Measurements from ENCODE around the gene DENND1A. TPM values are rescaled to one million over a fixed set of nuclear protein-coding genes. Genes with fewer than 3 reads are reported as not detected.

The DENND1A gene
- total and polyA plus RNA-seq, 2 of the 13 experiments (the other 11 are each of a cell fraction or from before 2014, with no cell fraction given): 14.8 to 30.1 TPM

DNA sequence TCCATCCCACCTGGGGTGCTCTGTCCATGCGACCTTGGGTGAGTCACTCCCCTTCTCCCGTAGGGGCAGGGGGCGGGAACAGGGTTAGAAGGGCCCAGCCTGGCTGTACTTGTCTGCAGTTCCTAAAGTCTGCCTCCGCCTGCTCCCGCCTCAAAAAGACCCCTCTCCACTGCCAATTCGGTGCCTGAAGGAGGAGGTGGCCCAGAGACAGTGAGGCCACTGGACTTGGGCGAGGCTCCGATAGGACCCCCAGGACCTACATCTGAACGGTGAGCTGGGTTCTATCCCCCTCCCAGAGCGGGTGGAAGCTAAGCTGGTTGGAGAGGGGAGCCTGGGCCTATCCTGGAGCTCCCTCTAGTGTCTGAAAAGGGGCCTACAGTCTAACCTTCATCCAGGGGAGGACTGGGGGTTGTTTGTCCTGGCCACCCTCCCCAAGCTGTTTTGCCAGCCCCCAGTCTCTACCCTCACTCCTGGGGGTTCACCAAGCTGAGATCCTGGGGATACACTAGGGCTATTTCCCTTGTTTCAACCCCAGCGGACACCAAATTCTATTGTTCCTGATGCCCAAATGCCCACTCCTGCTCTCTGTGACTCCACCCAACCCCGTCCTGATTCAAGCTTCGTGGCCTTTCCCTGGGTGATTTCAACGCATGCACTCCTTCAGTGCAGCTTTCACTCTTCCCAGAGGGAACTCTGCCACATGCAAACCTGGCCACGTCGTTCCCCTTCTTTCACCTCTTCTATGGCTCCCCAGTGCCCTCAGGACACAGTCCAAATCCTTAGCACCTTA is 580.0 kb downstream of the DENND1A start (continued):
- TF ChIP-seq WIZ (CRISPR knock-in tag; IDR thresholded peaks at IDR 0.05) (no peak), PHF8 (CRISPR knock-in tag; IDR thresholded peaks at IDR 0.05) (0 out of 2 replicates have a peak, but pooled peaks have one; percentile 22), STAG1 (CRISPR knock-in tag; IDR thresholded peaks at IDR 0.05) (peak; percentile 95), RELA (CRISPR knock-in tag; IDR thresholded peaks at IDR 0.05) (no peak), KAT7 (CRISPR knock-in tag; IDR thresholded peaks at IDR 0.05; ENCODE audit: borderline replicate concordance) (no peak), IKZF1 (IDR thresholded peaks at IDR 0.05) (no peak), GATAD2A (CRISPR knock-in tag; IDR thresholded peaks at IDR 0.05) (0 out of 2 replicates have a peak, but pooled peaks have one; percentile 10), FOSL2 (CRISPR knock-in tag; IDR thresholded peaks at IDR 0.05) (peak; percentile 74), PAWR (CRISPR knock-in tag; IDR thresholded peaks at IDR 0.05; ENCODE audit: borderline replicate concordance) (no peak), ZNF333 (CRISPR knock-in tag; IDR thresholded peaks at IDR 0.05; ENCODE audit: borderline replicate concordance) (no peak), TCF7L2 (IDR thresholded peaks at IDR 0.05; ENCODE audit: low read depth, low read length) (no peak), ZNF782 (CRISPR knock-in tag; IDR thresholded peaks at IDR 0.05; ENCODE audit: borderline replicate concordance) (no peak)
- TF ChIP-seq, protein P1, sequence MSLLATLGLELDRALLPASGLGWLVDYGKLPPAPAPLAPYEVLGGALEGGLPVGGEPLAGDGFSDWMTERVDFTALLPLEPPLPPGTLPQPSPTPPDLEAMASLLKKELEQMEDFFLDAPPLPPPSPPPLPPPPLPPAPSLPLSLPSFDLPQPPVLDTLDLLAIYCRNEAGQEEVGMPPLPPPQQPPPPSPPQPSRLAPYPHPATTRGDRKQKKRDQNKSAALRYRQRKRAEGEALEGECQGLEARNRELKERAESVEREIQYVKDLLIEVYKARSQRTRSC (CRISPR knock-in tag; IDR thresholded peaks at IDR 0.05; ENCODE audit: low read depth): no peak
- TF ChIP-seq, protein P2, sequence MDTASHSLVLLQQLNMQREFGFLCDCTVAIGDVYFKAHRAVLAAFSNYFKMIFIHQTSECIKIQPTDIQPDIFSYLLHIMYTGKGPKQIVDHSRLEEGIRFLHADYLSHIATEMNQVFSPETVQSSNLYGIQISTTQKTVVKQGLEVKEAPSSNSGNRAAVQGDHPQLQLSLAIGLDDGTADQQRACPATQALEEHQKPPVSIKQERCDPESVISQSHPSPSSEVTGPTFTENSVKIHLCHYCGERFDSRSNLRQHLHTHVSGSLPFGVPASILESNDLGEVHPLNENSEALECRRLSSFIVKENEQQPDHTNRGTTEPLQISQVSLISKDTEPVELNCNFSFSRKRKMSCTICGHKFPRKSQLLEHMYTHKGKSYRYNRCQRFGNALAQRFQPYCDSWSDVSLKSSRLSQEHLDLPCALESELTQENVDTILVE (CRISPR knock-in tag; IDR thresholded peaks at IDR 0.05): 0 out of 2 replicates have a peak, but pooled peaks have one; percentile 22
- TF ChIP-seq, protein P3, sequence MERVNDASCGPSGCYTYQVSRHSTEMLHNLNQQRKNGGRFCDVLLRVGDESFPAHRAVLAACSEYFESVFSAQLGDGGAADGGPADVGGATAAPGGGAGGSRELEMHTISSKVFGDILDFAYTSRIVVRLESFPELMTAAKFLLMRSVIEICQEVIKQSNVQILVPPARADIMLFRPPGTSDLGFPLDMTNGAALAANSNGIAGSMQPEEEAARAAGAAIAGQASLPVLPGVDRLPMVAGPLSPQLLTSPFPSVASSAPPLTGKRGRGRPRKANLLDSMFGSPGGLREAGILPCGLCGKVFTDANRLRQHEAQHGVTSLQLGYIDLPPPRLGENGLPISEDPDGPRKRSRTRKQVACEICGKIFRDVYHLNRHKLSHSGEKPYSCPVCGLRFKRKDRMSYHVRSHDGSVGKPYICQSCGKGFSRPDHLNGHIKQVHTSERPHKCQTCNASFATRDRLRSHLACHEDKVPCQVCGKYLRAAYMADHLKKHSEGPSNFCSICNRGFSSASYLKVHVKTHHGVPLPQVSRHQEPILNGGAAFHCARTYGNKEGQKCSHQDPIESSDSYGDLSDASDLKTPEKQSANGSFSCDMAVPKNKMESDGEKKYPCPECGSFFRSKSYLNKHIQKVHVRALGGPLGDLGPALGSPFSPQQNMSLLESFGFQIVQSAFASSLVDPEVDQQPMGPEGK (CRISPR knock-in tag; IDR thresholded peaks at IDR 0.05): peak; percentile 70; the same call in 1 of the 2 replicates
- TF ChIP-seq, protein P4, sequence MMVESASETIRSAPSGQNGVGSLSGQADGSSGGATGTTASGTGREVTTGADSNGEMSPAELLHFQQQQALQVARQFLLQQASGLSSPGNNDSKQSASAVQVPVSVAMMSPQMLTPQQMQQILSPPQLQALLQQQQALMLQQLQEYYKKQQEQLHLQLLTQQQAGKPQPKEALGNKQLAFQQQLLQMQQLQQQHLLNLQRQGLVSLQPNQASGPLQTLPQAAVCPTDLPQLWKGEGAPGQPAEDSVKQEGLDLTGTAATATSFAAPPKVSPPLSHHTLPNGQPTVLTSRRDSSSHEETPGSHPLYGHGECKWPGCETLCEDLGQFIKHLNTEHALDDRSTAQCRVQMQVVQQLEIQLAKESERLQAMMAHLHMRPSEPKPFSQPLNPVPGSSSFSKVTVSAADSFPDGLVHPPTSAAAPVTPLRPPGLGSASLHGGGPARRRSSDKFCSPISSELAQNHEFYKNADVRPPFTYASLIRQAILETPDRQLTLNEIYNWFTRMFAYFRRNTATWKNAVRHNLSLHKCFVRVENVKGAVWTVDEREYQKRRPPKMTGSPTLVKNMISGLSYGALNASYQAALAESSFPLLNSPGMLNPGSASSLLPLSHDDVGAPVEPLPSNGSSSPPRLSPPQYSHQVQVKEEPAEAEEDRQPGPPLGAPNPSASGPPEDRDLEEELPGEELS (CRISPR knock-in tag; IDR thresholded peaks at IDR 0.05): no peak
- TF ChIP-seq, protein P5, sequence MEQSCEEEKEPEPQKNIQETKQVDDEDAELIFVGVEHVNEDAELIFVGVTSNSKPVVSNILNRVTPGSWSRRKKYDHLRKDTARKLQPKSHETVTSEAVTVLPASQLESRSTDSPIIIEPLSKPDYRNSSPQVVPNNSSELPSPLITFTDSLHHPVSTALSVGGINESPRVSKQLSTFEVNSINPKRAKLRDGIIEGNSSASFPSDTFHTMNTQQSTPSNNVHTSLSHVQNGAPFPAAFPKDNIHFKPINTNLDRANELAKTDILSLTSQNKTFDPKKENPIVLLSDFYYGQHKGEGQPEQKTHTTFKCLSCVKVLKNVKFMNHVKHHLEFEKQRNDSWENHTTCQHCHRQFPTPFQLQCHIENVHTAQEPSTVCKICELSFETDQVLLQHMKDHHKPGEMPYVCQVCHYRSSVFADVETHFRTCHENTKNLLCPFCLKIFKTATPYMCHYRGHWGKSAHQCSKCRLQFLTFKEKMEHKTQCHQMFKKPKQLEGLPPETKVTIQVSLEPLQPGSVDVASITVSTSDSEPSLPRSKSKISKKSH (CRISPR knock-in tag; IDR thresholded peaks at IDR 0.05; ENCODE audit: borderline replicate concordance): 0 out of 2 replicates have a peak, but pooled peaks have one; percentile 37
- TF ChIP-seq, protein P6, sequence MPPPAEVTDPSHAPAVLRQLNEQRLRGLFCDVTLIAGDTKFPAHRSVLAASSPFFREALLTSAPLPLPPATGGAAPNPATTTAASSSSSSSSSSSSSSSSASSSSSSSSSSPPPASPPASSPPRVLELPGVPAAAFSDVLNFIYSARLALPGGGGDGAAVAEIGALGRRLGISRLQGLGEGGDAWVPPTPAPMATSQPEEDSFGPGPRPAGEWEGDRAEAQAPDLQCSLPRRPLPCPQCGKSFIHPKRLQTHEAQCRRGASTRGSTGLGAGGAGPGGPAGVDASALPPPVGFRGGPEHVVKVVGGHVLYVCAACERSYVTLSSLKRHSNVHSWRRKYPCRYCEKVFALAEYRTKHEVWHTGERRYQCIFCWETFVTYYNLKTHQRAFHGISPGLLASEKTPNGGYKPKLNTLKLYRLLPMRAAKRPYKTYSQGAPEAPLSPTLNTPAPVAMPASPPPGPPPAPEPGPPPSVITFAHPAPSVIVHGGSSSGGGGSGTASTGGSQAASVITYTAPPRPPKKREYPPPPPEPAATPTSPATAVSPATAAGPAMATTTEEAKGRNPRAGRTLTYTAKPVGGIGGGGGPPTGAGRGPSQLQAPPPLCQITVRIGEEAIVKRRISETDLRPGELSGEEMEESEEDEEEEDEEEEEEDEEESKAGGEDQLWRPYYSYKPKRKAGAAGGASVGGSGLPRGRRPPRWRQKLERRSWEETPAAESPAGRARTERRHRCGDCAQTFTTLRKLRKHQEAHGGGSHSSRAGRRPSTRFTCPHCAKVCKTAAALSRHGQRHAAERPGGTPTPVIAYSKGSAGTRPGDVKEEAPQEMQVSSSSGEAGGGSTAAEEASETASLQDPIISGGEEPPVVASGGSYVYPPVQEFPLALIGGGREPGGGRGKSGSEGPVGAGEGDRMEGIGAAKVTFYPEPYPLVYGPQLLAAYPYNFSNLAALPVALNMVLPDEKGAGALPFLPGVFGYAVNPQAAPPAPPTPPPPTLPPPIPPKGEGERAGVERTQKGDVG (CRISPR knock-in tag; IDR thresholded peaks at IDR 0.05; ENCODE audit: borderline replicate concordance): no peak
